ENCODE data around the gene ACADS.
"Not testable (repeated sequence)": the region's sequence is repeated elsewhere in the genome, so short reads cannot be mapped to it uniquely, and the experiment has no call there.

ACADS gene

GRCh38 chr12:120726961-120727360 is 1.3 kb downstream of the ACADS start:
- no peak for DNase-seq

DNA sequence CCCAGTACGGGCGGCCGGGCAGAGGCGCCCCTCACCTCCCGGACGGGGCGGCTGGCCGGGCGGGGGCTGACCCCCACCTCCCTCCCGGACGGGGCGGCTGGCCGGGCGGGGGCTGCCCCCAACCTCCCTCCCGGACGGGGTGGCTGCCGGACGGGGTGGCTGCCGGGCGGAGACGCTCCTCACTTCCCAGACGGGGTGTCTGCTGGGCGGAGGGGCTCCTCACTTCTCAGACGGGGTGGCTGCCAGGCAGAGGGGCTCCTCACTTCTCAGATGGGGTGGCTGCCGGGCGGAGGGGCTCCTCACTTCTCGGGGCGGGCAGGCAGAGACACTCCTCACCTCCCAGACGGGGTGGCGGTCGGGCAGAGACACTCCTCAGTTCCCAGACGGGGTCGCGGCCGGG is 6.6 kb downstream of the ACADS start:
- DNase-seq: not testable (repeated sequence)

DNA sequence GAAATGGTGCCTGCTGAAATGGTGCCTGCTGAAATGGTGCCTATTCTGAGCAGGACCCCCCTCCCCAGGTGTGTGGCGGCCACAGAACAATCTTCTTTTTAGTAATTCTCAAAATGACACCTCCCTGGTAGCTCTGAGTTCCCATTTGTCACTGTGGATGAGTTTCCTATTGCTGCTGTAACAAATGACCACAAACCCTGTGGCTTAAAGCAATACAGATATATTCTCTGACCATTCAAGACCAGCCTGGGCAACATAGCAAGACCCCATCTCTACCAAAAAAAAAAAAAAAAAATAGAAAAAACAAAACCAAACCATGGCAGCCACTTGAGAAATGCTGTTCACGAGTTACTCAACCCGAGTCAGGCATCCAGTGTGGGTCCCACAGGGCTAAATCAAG is 7.9 kb downstream of the ACADS start:
- no peak for DNase-seq

DNA sequence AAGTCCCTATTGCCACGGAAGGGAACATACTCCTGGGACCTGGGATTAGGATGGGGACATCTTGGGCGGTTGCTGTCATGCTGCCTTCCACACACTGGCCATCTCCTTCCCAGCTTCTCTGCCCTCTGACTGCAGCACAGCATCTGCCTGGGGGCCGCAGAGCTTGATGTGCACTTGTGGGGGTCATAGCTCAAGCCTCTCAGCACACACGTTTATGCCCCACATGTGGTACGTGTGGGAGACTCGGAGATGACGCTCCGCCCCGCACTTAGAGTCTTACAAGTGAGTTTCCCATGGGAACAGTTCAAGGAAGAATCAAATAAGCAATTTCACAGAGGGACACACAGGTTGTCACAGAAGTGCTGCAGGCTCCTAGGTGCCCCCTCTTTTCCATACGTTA is 8.6 kb downstream of the ACADS start:
- no peak for DNase-seq

DNA sequence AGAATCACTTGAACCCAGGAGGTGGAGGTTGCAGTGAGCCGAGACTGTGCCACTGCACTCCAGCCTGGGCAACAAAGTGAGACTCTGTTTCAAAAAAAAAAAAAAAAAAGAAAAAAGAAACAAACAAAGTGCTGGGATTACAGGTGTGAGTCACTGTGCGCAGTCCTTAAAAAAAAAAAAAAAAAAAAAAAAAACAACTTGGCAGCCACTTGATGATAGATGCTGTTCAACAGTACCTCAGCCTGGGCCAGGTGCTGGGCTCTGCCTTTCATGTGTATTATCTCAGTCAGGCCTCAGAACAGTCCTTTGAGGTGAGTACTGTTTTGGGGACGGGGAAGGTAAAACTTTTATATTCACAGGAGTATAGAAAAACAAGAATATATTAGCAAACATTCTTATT is 9.6 kb downstream of the ACADS start:
- DNase-seq: no peak

DNA sequence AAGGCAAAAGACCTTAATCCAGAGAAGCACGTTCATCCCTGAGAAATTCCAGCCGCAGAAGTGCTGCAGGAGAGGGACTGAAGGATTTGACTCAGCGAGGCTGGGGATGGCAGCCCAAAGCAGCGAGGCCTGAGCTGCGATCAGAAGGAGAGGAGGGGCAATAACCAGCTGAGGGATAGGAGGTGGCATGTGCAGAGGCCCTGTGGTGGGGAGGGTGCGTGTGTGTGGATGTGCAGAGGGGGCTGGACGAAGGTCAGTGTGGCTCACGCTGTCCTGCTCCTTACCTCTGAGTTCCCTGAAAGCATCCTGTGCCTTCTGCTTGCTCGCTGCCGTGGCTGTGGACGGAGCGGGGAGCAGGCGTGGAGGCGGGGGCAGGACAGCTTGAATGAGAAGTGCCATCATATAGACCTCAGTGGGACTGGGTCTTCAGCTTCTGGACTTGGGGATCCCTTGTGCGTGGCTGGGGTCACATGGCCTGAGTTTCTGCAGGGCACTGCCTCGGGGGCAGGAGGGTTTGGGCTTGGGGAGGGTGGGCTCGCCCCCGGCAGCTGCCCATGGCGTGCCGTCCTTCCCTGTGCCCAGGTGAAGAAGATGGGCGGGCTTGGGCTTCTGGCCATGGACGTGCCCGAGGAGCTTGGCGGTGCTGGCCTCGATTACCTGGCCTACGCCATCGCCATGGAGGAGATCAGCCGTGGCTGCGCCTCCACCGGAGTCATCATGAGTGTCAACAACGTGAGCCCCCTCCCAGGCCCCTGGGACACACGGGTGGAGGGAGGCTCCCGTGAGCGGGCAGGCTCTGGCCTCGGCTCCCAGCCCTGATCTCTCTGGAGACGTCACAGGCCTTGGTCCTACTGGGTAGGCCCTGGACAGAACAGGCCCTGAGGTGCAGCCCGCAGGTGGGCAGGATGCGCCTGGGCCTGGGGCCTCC is 11.0 kb downstream of the ACADS start:
- no peak for DNase-seq

GRCh38 chr12:120737557-120738251 is 12.1 kb downstream of the ACADS start:
- DNase-seq: no peak

DNA sequence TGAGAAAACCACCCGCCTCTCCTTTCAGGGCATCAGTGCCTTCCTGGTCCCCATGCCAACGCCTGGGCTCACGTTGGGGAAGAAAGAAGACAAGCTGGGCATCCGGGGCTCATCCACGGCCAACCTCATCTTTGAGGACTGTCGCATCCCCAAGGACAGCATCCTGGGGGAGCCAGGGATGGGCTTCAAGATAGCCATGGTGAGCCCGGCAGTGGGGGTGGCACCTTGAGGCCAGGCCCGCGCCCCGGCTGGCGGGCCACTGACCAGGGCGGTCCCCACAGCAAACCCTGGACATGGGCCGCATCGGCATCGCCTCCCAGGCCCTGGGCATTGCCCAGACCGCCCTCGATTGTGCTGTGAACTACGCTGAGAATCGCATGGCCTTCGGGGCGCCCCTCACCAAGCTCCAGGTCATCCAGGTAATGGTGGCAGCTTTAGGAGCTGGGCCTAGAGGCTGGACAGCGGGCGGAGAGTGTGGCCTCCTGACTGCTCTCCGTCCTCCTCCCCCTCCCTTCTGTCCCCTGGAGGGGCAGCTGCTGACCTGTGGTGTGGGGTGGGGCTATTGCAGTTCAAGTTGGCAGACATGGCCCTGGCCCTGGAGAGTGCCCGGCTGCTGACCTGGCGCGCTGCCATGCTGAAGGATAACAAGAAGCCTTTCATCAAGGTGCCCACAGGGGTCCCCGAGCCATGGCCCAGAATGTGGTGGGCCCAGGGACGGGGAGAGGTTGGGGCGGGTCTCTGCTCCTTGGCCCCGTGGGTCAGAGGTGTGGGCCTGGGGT is 12.8 kb downstream of the ACADS start:
- DNase-seq: peak in 1 of 14 donors; percentile 5

DNA sequence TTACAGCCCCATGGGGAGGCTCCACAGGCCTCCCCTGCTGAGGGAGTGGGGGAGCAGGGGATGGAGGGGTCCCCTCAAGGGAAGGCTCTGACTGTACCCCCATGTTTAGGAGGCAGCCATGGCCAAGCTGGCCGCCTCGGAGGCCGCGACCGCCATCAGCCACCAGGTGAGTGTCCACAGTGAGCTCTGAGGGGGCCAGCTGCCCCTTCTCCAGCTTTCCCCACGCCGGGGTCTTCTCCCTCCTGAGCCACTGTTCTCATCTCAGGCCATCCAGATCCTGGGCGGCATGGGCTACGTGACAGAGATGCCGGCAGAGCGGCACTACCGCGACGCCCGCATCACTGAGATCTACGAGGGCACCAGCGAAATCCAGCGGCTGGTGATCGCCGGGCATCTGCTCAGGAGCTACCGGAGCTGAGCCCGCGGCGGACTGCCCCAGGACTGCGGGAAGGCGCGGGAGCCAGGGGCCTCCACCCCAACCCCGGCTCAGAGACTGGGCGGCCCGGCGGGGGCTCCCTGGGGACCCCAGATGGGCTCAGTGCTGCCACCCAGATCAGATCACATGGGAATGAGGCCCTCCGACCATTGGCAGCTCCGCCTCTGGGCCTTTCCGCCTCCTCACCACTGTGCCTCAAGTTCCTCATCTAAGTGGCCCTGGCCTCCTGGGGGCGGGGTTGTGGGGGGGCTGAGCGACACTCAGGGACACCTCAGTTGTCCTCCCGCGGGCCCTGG is 13.6 kb downstream of the ACADS start:
- DNase-seq: no peak

GRCh38 chr12:120739821-120740613 is 14.4 kb downstream of the ACADS start:
- DNase-seq: no peak

- no peak for DNase-seq
Observed at GRCh38 chr12:120740871-120741270, 15.2 kb downstream of the ACADS start.

GRCh38 chr12:120741476-120742421 is 16.1 kb downstream of the ACADS start:
- no peak for DNase-seq

DNA sequence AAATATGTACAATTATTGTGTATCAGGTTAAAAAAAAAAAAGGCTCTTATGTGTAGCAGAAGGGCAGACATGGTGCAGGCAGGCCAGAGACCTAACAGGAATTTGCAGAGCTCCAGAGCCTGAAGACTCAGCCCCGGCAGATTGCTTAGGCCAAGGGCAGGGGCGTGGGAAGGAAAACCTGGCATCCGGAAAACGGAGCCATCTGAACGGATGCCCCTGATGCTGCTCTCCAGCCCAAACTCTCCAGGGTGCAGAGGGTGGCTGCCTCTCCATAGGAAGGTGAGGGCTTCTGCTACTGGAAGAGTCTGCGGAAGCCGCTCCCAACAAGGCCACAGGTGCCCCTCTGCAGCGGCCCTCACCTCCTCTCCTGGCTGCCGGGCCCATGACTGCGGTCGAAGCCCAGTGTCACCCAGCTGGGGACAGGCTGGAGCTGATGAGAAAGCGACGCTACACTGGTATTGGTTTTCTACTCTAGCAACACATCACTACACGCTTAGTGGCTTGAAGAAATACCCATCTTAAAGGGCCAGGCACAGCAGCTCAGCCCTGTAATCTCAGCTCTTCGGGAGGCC is 19.4 kb downstream of the ACADS start:
- DNase-seq: no peak

GRCh38 chr12:120748242-120748641 is 22.6 kb downstream of the ACADS start:
- no peak for DNase-seq

DNA sequence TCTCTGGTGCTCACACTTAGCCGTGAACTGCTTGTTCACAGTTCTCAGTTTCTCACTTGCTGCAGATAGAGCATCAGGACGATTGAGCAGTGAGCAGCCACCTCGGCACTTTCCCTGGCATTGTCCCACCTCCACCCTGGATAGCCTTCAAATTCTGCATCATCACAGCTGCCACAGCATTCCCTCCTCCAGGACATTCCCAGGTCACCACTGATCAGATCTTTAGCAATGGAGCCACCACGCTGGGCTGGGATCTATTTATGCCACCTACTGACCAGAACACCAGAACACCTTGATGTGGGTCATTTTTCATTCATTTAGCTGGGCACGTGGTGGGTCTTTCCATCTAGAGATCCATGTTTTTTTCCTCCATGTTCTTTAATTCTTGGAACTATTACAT is 23.6 kb downstream of the ACADS start:
- no peak for DNase-seq

DNA sequence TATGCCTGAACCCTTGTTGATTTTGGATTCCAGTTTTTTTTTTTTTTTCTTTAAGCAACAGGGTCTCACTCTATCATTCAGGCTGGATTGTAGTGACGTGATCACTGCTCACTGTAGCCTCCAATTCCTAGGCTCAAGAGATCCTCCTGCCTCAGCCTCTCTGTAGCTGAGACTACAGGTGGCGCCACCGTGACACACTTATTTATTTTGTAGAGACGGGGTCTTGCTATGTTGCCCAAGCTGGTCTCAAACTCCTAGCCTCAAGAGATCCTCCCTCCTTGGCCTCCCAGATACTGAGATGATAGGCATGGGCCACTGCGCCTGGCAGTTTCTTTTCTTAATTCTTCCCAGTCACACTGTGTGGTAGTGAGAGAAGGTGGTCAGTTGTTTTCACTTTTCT is 25.2 kb downstream of the ACADS start:
- no peak for DNase-seq

DNA sequence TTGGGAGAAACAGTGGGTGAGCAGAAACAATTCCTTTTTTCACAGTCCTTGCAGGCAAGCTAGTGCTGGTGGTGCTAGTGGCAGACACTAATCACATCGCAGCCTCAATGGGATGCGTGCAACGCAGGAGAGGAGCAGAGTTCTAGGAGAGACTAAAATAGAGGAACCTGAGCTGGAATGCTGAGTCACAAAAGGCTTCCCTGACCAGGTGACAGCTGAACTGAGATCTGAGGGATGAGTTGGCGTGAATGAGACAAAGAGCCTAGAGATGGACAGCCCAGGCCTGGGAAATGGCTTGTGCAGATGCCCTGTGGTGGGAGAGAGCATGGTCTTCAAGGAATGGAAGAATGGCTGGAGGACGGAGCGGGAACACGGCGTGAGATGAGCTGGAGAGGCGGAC is 25.8 kb downstream of the ACADS start:
- DNase-seq: no peak

DNA sequence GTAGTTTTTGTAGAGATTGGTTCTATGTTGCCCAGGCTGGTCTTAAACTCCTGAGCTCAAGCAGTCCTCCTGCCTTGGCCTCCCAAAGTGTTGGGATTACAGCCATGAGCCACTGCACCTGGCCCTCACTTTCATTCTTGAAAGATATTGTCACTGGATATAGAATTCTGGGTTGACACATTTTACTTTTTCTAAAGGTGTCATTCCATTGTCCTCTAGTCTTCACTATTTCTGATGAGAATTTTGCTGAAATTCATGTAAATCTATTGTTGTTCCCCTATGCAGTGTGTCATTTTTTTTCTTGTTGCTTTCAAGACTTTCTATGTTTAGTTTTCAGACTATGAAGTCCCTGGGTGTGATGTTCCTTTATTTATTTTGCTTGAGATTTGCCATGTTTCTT is 29.2 kb downstream of the ACADS start:
- DNase-seq: no peak

GRCh38 chr12:120755269-120755668 is 29.6 kb downstream of the ACADS start:
- DNase-seq: no peak

- DNase-seq: no peak
Observed at GRCh38 chr12:120757226-120757742, 31.7 kb downstream of the ACADS start.
